PC-3 (cell line): ENCODE data around the gene VWA1. TPM values are rescaled to one million over a fixed set of nuclear protein-coding genes. Genes with fewer than 3 reads are reported as not detected.
A peak's percentile ranks its signal among the peaks of the same experiment; 100 is the strongest.
"Not testable (repeated sequence)": the region's sequence is repeated elsewhere in the genome, so short reads cannot be mapped to it uniquely, and the experiment has no call there.

Experiments used
- ATAC-seq: fragments of 200-7000 bp; cut with Tn5 transposase; 2 replicates; pipeline ENCODE4 v1.9.1; 2020; ENCODE audit warnings: mild to moderate bottlenecking, moderate library complexity
- BruUV-seq: library from RNA; stranded (reverse); fragments of 400-500 nt; replicated peaks from 2 replicates; lab custom pipeline; 2021; lab: Mats Ljungman, UMichigan
- CTCF ChIA-PET: fragments of 300-600 bp; sonication (Branson Sonifier 250); formaldehyde crosslinking; loops from one replicate; lab custom pipeline; 2022; ENCODE audit warnings: antibody characterized with exemption; lab: Charles Lee
- POLR2A ChIA-PET: fragments of 300-600 bp; sonication (Branson Sonifier 250); formaldehyde crosslinking; loops from one replicate; lab custom pipeline; 2022; ENCODE audit warnings: antibody characterized with exemption; ENCODE audit not compliant: unreplicated experiment; lab: Charles Lee
- DNase-seq: peaks from one replicate; pipeline ENCODE4 v3.0.0-alpha.2; 2015
- H2AFZ ChIP-seq: fragments of 300-600 bp; sonication (generic); 2 replicates; pipeline ENCODE4 v1.6.0; 2016; ENCODE audit warnings: antibody characterized with exemption, low read length
- H3F3A ChIP-seq: fragments of 300-600 bp; sonication (generic); one replicate; pipeline ENCODE4 v1.6.0; 2017; ENCODE audit warnings: antibody characterized with exemption, low read length, control low read depth, mild to moderate bottlenecking; ENCODE audit not compliant: unreplicated experiment
- H3K27ac ChIP-seq: fragments of 300-600 bp; sonication (generic); 2 replicates; pipeline ENCODE4 v1.5.1; 2016; ENCODE audit warnings: mild to moderate bottlenecking, low read length
- H3K27me3 ChIP-seq: fragments of 300-600 bp; sonication (generic); 2 replicates; pipeline ENCODE4 v1.6.1; 2016; ENCODE audit warnings: low read length, mixed read lengths
- H3K36me3 ChIP-seq: fragments of 300-600 bp; sonication (generic); 2 replicates; pipeline ENCODE4 v1.6.1; 2016; ENCODE audit warnings: low read depth, mixed run types, low read length, mixed read lengths
- H3K4me1 ChIP-seq: fragments of 300-600 bp; sonication (generic); 2 replicates; pipeline ENCODE4 v1.5.1; 2016; ENCODE audit warnings: low read length; ENCODE audit not compliant: insufficient read depth
- H3K4me2 ChIP-seq: fragments of 300-600 bp; sonication (generic); 2 replicates; pipeline ENCODE4 v1.6.0; 2016; ENCODE audit warnings: low read length
- H3K4me3 ChIP-seq: fragments of 300-600 bp; sonication (generic); 2 replicates; pipeline ENCODE4 v1.5.1; 2016; ENCODE audit warnings: mild to moderate bottlenecking, low read length, mixed read lengths
- H3K79me2 ChIP-seq: fragments of 300-600 bp; sonication (generic); 2 replicates; pipeline ENCODE4 v1.6.1; 2017; ENCODE audit warnings: low read length, mixed read lengths
- H3K9ac ChIP-seq: fragments of 300-600 bp; sonication (generic); 2 replicates; pipeline ENCODE4 v1.6.0; 2016; ENCODE audit warnings: mild to moderate bottlenecking, low read length
- H3K9me2 ChIP-seq: fragments of 300-600 bp; sonication (generic); replicated peaks from 2 replicates; pipeline ENCODE4 v1.6.1; 2016; ENCODE audit warnings: mixed run types, low read length, mixed read lengths
- H3K9me3 ChIP-seq: fragments of 300-600 bp; sonication (generic); 2 replicates; pipeline ENCODE4 v1.6.1; 2016; ENCODE audit warnings: low read length, mixed read lengths
- H4K20me1 ChIP-seq: fragments of 300-600 bp; sonication (generic); 2 replicates; pipeline ENCODE4 v1.6.1; 2016; ENCODE audit warnings: low read length, mixed read lengths
- CTCF ChIP-seq: fragments of 300-600 bp; sonication (generic); conservative IDR thresholded peaks from 2 replicates; pipeline ENCODE4 v1.5.1; 2017; ENCODE audit warnings: antibody characterized with exemption, low read depth, mild to moderate bottlenecking, low read length
- EZH2 ChIP-seq: fragments of 300-600 bp; sonication (generic); IDR thresholded peaks from one replicate; pipeline ENCODE4 v1.6.1; 2017; ENCODE audit warnings: antibody characterized with exemption, mild to moderate bottlenecking, low read length; ENCODE audit not compliant: unreplicated experiment
- EZH2phosphoT487 ChIP-seq: fragments of 300-600 bp; sonication (generic); IDR thresholded peaks from 2 replicates; pipeline ENCODE4 v1.6.1; 2018; ENCODE audit warnings: mild to moderate bottlenecking, antibody characterized with exemption, low read length, borderline replicate concordance
- intact Hi-C: fragments of 100-400 bp; cut with micrococcal nuclease; formaldehyde crosslinking; loops from 2 replicates; pipeline ENCODE4 v1.9.0; 2023
- total RNA-seq: library from RNA; depleted of rRNA; stranded (reverse); fragments of >200 nt; gene quantifications from 2 replicates; pipeline ENCODE4 v1.2.3, GENCODE V29; 2014

VWA1 gene
- total RNA-seq, 1 experiment from 2014 or later = 59.1 TPM

GRCh38 chr1:1406821-1407635 lies 28.5 kb upstream of the VWA1 start, which contains the start of gene MRPL20:
Gene MRPL20, minus strand, starts transcription at chr1:1407293. Its CDS starts 76 bp downstream, at chr1:1407217.
- intact Hi-C loops = loop anchor here (1.0 kb wide), 1 partner anchor 64 kb away; the partner anchor contains the start of gene ATAD3B
- DNase-seq = peak; percentile 96
- 0 out of 2 replicates have a peak, but pooled peaks cover 4% of the 10 kb centered on the region for H4K20me1 ChIP-seq
- H3K4me3 ChIP-seq = peak within 1 kb of the TSS; percentile 84
- TF ChIP-seq EZH2phosphoT487 = no peak
- TF ChIP-seq EZH2 = no peak
- TF ChIP-seq CTCF = no peak
- H3K9me3 ChIP-seq = no peaks in the 10 kb centered on the region
- peak; percentile 90 for ATAC-seq
- ChIA-PET CTCF (interaction anchor here (0.8 kb wide), 1 partner anchor 98 kb away, joined by 5 read pairs; no protein-coding TSS in a partner anchor), POLR2A (no interaction called here)
- peak within 1 kb of the TSS; percentile 93 for H3K9ac ChIP-seq
- H3F3A ChIP-seq = peaks cover 4% of the 10 kb centered on the region
- peaks cover 60% of the 10 kb centered on the region for H3K79me2 ChIP-seq
- H3K27ac ChIP-seq = peak within 1 kb of the TSS; percentile 61
- H3K4me2 ChIP-seq = peak within 1 kb of the TSS; percentile 99
- peak within 1 kb of the TSS; percentile 68 for H2AFZ ChIP-seq
- BruUV-seq = no TSS peak
- peaks cover 23% of the 10 kb centered on the region for H3K4me1 ChIP-seq
- no peaks in the 10 kb centered on the region for H3K27me3 ChIP-seq
- peaks cover 28% of the 10 kb centered on the region for H3K36me3 ChIP-seq
- no peaks in the 10 kb centered on the region for H3K9me2 ChIP-seq

- intact Hi-C loops = loop anchor here (1.0 kb wide), 1 partner anchor 64 kb away; the partner anchor contains the start of gene ATAD3B
- Histone ChIP-seq H3K4me2 (peak overlapping the region; percentile 99), H3F3A (peaks cover 4% of the 10 kb centered on the region), H3K4me3 (peak overlapping the region; percentile 84), H3K27ac (peak overlapping the region; percentile 61), H3K9me3 (no peaks in the 10 kb centered on the region), H3K9ac (peak overlapping the region; percentile 93), H3K36me3 (peaks cover 28% of the 10 kb centered on the region), H4K20me1 (0 out of 2 replicates have a peak, but pooled peaks cover 4% of the 10 kb centered on the region), H2AFZ (peak overlapping the region; percentile 68; the same call in 1 of the 2 replicates), H3K27me3 (no peaks in the 10 kb centered on the region), H3K4me1 (peaks cover 19% of the 10 kb centered on the region), H3K79me2 (peaks cover 60% of the 10 kb centered on the region), H3K9me2 (no peaks in the 10 kb centered on the region)
- CTCF ChIA-PET = interaction anchor here (0.8 kb wide), 1 partner anchor 97 kb away, joined by 5 read pairs; no protein-coding TSS in a partner anchor
- ATAC-seq (peak; percentile 16), DNase-seq (peak; percentile 38)
- POLR2A ChIA-PET = interaction anchor here (0.6 kb wide), 2 partner anchors 25 to 348 kb away, joined by 3 to 4 read pairs; no protein-coding TSS in a partner anchor
- BruUV-seq = no TSS peak
- TF ChIP-seq EZH2phosphoT487 = no peak
- no peak for TF ChIP-seq EZH2
- TF ChIP-seq CTCF = peak; percentile 25; the same call in 1 of the 2 replicates
Measured at GRCh38 chr1:1407636-1408318, 27.7 kb upstream of the VWA1 start.

- Histone ChIP-seq H3K4me1 (peaks cover 18% of the 10 kb centered on the region), H3K36me3 (peaks cover 11% of the 10 kb centered on the region), H3K79me2 (peaks cover 44% of the 10 kb centered on the region)
- POLR2A ChIA-PET, ATAC-seq, H3K4me2 ChIP-seq, intact Hi-C loops, H3K9me3 ChIP-seq, DNase-seq, BruUV-seq, H3F3A ChIP-seq, H3K4me3 ChIP-seq, H4K20me1 ChIP-seq, H3K27me3 ChIP-seq, H3K9me2 ChIP-seq, H3K27ac ChIP-seq, H3K9ac ChIP-seq, CTCF ChIA-PET, H2AFZ ChIP-seq: not testable (repeated sequence)
Measured at GRCh38 chr1:1410238-1410637, 25.3 kb upstream of the VWA1 start.
